LNCaP clone FGC (cell line): ENCODE results near the gene L3MBTL3.

Experiments used
- DNase-seq: peaks from one replicate; pipeline ENCODE4 v3.0.0-alpha.2; 2011; ENCODE audit warnings: low read depth
- H3K4me3 ChIP-seq: 2 replicates; pipeline ENCODE4 v1.5.1; 2011; ENCODE audit warnings: mild to moderate bottlenecking, low read depth, low read length, control low read depth
- TF ChIP-seq, protein P1 (sequence below): IDR thresholded peaks from 2 replicates; pipeline ENCODE4 v1.5.1; 2012; ENCODE audit warnings: mild to moderate bottlenecking; ENCODE audit not compliant: control insufficient read depth, insufficient read depth; ENCODE audit errors: extremely low read depth

Gene L3MBTL3

DNA sequence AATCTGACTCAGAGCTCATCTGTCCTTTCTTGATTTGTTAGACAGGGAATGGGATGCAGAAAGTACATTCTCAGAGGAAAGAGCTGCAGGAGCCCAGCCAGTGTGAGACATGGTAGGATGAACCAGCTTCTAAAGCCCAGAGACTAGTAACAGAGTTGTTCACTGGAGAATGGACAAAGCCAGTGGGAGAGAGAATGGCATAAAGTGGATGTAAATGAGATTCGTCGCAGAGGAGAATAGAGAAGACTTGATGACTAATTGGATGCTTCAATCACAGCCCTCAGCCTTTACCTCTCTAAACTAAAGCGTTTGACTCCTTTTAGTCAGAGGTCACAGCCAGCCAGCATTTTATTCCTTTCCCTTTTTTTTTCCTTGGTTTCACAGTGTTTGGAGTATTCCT is 25.5 kb upstream of the L3MBTL3 start:
- no peak for DNase-seq
- H3K4me3 ChIP-seq = no peak overlapping the region
- TF ChIP-seq, protein P1, sequence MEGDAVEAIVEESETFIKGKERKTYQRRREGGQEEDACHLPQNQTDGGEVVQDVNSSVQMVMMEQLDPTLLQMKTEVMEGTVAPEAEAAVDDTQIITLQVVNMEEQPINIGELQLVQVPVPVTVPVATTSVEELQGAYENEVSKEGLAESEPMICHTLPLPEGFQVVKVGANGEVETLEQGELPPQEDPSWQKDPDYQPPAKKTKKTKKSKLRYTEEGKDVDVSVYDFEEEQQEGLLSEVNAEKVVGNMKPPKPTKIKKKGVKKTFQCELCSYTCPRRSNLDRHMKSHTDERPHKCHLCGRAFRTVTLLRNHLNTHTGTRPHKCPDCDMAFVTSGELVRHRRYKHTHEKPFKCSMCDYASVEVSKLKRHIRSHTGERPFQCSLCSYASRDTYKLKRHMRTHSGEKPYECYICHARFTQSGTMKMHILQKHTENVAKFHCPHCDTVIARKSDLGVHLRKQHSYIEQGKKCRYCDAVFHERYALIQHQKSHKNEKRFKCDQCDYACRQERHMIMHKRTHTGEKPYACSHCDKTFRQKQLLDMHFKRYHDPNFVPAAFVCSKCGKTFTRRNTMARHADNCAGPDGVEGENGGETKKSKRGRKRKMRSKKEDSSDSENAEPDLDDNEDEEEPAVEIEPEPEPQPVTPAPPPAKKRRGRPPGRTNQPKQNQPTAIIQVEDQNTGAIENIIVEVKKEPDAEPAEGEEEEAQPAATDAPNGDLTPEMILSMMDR = no peak

DNA sequence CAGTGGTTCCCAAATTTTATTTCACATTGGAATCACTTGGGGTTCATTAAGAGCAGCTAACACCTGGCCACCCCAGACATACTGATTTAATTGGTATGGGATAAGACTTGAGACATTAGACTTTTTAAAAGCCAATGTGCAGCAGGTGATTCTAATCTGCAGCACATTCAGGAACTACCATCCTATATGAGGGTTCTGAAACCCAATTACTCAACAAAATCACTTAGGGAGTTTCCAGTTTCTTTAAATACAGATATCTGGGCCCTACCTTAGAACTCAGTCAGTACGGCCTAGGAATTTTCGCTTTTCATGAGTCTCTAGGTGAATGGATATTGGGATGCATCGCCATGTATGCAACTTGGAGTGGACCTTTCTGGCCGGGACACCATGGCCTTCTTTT is 24.0 kb upstream of the L3MBTL3 start:
- no peak for DNase-seq
- TF ChIP-seq, protein P1 = no peak
- H3K4me3 ChIP-seq = no peak overlapping the region

DNA sequence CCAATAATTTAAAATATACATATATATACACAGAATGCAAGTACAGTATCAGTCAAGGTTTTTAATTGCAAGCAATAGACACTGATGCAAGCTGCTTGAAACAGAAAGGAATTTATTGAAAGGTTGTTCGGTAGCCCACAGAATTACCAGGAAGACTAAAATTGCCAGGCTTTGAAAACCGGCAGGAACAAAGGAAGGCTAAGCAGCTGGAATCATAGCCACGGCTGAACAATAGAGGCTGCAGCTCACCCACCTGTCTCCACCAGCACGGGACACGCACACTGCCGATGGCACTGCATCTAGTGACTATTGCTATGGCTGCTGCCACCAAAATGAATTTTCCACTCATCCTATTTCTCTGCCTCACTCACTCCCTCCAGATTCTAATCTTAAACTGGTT is 22.0 kb upstream of the L3MBTL3 start:
- H3K4me3 ChIP-seq = no peak overlapping the region
- no peak for DNase-seq
- TF ChIP-seq, protein P1 = no peak

GRCh38 chr6:130000526-130001421 is 17.6 kb upstream of the L3MBTL3 start:
- TF ChIP-seq, protein P1 = no peak
- H3K4me3 ChIP-seq = no peak overlapping the region
- no peak for DNase-seq

- H3K4me3 ChIP-seq = no peak overlapping the region
- DNase-seq = peak; percentile 89
- TF ChIP-seq, protein P1 = no peak
These were observed 10.0 kb upstream of the L3MBTL3 start for GRCh38 chr6:130008236-130008873.

DNA sequence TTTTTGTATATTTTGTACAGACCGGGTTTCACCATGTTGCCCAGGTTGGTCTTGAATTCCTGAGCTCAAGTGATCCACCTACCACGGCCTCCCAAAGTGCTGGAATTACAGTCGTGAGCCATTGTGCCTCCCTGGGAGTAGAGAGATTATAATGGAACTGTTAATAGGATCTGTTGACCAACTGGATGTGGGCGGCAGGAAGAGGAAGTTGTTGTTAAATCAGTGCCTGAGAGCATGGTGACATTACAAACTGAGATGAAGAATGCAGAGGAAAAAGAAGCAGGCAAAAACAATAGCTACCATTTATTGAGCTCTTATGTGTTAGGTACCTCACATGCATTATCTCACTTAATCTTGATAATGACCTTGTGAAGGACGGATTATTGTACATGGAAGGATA is 9.2 kb upstream of the L3MBTL3 start:
- DNase-seq = no peak
- no peak overlapping the region for H3K4me3 ChIP-seq
- TF ChIP-seq, protein P1 = no peak

DNA sequence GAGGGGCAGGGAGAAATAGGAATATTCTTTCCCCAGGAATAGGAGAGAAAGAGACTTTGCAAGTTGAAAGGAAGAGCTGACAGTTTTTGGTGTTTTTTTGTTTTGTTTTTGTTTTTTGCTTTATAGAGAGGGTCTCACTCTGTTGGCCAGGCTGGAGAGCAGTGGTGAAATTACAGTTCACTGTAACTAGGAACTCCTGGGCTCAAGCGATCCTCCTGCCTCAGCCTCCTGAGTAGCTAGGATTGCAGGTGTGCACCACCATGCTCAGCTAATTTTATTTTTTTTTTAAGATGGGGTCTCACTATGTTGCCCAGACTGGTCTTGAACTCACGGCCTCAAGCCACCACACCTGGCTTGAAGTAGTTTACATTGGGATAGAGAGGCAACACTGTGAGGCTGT is 8.0 kb upstream of the L3MBTL3 start:
- no peak for DNase-seq
- TF ChIP-seq, protein P1 = no peak
- H3K4me3 ChIP-seq = no peak overlapping the region
